Retinal pigment epithelial cell (primary cell): ENCODE results near the gene ZNF737.
"Not testable (repeated sequence)": the region's sequence is repeated elsewhere in the genome, so short reads cannot be mapped to it uniquely, and the experiment has no call there.

Source experiments
- DNase-seq: peaks from one replicate; pipeline ENCODE4 v3.0.0-alpha.2; 2010; ENCODE audit warnings: low read depth
- H3K4me3 ChIP-seq: 2 replicates; pipeline ENCODE4 v1.5.1; 2011; ENCODE audit warnings: mild to moderate bottlenecking, low read length, control low read depth, moderate library complexity
- CTCF ChIP-seq: conservative IDR thresholded peaks from 2 replicates; pipeline ENCODE4 v1.5.1; 2011; ENCODE audit warnings: low read depth, low read length, control low read depth, inconsistent platforms

ZNF737 gene

GRCh38 chr19:20565321-20566018 lies at the start of gene ZNF737:
ZNF737 (minus strand) TSS chr19:20565781; CDS start chr19:20565640, 141 bp downstream.
- TF ChIP-seq CTCF, result peak; percentile 37
- peak; percentile 92 for DNase-seq
- peak within 1 kb of the TSS; percentile 84 for H3K4me3 ChIP-seq

DNA sequence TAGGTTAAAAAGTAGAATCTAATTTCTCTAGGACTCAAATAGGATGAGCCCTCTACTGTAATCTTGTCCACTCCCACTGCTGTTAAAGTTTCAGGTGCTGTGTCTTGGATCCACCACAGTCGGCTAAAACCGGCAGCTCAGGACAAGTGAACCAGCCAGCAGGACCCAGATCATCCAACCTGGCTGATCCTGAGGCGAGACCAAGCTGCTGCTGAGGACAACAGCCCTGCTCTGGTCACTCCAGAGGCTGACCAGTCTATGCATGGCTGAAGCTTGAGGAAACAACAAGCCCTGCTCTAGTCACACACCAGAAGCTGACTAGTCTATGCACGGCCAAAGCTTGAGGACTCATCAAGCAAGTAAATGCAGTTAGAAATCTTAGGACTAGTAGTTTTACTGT lies 49.4 kb upstream of the ZNF737 start:
- DNase-seq, H3K4me3 ChIP-seq: not testable (repeated sequence)

GRCh38 chr19:20612711-20613316 lies 47.2 kb upstream of the ZNF737 start:
- H3K4me3 ChIP-seq, result no peak overlapping the region
- no peak for TF ChIP-seq CTCF
- no peak for DNase-seq

- TF ChIP-seq CTCF, result no peak
- no peak overlapping the region for H3K4me3 ChIP-seq
- no peak for DNase-seq
These were observed 46.3 kb upstream of the ZNF737 start for GRCh38 chr19:20611866-20612265.

DNA sequence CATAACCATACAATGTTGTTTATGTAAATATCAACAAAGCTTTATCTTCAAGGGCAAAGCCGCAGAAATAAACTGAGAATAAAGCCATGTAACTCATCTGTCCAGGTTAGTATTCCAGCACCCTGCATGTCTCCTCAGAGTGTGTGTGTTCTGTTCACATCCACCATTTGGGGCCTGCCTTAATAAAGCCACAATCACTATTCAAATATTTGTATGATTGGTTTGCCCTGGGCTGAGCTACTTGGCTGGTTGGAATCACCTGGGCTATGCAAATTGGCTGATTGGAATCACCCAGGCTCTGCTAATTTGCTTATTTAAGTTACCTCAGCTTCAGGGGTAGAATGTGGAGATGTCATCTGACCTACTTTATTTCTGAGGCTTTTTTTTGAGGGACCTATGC lies 42.4 kb upstream of the ZNF737 start:
- H3K4me3 ChIP-seq, result no peak overlapping the region
- TF ChIP-seq CTCF, result no peak
- DNase-seq, result no peak

- no peak for TF ChIP-seq CTCF
- DNase-seq, result no peak
- H3K4me3 ChIP-seq, result no peak overlapping the region
These were observed 7.0 kb downstream of the ZNF737 start for GRCh38 chr19:20558571-20558970.

GRCh38 chr19:20558011-20558410 lies 7.6 kb downstream of the ZNF737 start:
- H3K4me3 ChIP-seq, result no peak overlapping the region
- no peak for TF ChIP-seq CTCF
- no peak for DNase-seq

DNA sequence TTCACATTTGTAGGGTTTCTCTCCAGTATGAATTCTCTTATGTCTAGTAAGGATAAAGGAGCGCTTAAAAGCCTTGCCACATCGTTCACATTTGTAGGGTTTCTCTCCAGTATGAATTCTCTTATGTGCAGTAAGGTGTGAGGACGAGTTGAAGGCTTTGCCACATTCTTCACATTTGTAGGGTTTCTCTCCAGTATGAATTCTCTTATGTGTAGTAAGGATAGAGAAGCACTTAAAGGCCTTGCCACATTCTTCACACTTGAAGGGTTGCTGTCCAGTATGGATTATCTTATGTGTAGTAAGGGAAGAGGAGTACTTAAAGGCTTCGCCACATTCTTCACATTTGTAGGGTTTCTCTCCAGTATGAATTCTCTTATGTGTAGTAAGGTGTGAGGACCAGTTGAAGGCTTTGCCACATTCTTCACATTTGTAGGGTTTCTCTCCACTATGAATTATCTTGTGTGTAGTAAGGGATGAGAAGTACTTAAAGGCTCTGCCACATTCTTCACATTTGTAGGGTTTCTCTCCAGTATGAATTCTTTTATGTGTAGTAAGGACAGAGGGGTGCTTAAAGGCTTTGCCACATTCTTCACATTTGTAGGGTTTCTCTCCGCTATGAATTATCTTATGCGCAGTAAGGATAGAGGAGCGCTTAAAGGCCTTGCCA lies 20.8 kb downstream of the ZNF737 start:
- not testable (repeated sequence) for H3K4me3 ChIP-seq

DNA sequence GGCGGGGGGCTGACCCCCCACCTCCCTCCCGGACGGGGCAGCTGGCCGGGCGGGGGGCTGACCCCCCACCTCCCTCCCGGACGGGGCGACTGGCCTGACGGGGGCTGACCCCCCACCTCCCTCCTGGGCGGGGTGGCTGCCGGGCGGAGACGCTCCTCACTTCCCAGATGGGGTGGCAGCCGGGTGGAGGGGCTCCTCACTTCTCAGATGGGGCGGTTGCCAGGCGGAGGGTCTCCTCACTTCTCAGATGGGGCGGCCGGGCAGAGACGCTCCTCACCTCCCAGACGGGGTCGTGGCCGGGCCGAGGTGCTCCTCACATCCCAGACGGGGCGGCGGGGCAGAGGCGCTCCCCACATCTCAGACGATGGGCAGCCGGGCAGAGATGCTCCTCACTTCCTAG lies 35.3 kb downstream of the ZNF737 start:
- not testable (repeated sequence) for H3K4me3 ChIP-seq, DNase-seq

More for the DNA sequence above, 20.8 kb downstream of the ZNF737 start:
- DNase-seq, result not testable (repeated sequence)
